ENCODE results near the gene ITPKC.

- TF ChIP-seq CTCF (IDR thresholded peaks at IDR 0.05; ENCODE audit: low read depth, low read length) (no peak), POLR2A (IDR thresholded peaks at IDR 0.05; ENCODE audit: extremely low read depth, insufficient read length) (no peak)
Observed at GRCh38 chr19:40695881-40696280, 21.0 kb upstream of the ITPKC start.
